GM12891 (cell line): ENCODE measurements around the gene RALGAPA2.

Experiments
- POLR2A ChIP-seq: IDR thresholded peaks from 2 replicates; pipeline ENCODE4 v1.6.1; 2011; ENCODE audit warnings: low read depth, low read length, control low read depth
- POLR2AphosphoS5 ChIP-seq: IDR thresholded peaks from 2 replicates; pipeline ENCODE4 v1.6.1; 2011; ENCODE audit warnings: low read depth, low read length, control low read depth

DNA sequence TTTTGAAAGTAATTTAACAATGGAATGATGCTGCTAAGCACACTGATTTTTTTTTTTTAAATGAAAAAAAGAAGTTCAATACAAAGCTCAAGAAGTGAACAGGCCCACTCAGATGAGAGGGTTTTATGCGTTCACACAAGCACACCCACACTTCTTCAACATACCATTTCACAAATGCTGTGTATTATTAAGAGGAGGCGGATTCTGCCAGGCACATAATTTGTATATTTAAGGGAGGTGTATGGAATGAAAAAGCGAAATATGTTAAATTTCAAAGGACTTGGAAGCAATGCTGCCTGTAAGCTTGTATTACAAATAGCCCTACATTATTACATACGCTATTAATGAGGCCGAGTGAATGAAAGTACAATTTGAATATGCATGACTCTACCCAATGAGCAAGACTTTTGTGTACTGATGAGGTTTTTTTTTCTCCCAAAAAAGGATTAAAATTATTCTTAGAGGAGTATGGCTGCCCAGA lies 220.6 kb downstream of the RALGAPA2 start:
- TF ChIP-seq POLR2AphosphoS5 (no peak), POLR2A (no peak)
